K562 (cell line): ENCODE results near the gene SRPRA. TPM values are rescaled to one million over a fixed set of nuclear protein-coding genes. Genes with fewer than 3 reads are reported as not detected.

Experiments used
- CBFB ChIP-seq: sonication (generic); formaldehyde crosslinking; IDR thresholded peaks from 2 replicates; pipeline ENCODE4 v1.4.0; 2020; ENCODE audit warnings: mild to moderate bottlenecking, missing genetic modification reagents
- NEUROD1 ChIP-seq: fragments of 150-350 bp; IDR thresholded peaks from 2 replicates; pipeline ENCODE4 v1.6.1; 2014; ENCODE audit warnings: borderline replicate concordance, low read length, low read depth; ENCODE audit not compliant: partially characterized antibody
- NRF1 ChIP-seq, 2 experiments: fragments of 450-650 bp; IDR thresholded peaks in 1 of 2; conservative IDR thresholded peaks in 1 of 2; 2 replicates each; pipeline ENCODE4 v1.6.1; 2014; ENCODE audit warnings: mild to moderate bottlenecking in 2 of 2
- RFX5 ChIP-seq: IDR thresholded peaks from 2 replicates; pipeline ENCODE4 v1.6.1; 2011; ENCODE audit warnings: low read depth, mild to moderate bottlenecking, improper control_type of control experiment, low read length
- TEAD1 ChIP-seq, 2 experiments: fragments of 450-650 bp in 1 of 2; sonication (generic) in 1 of 2; formaldehyde crosslinking; IDR thresholded peaks; 2 replicates each; pipeline versions ENCODE4 v1.4.0 to v1.8.0; 2020 to 2022; ENCODE audit warnings: mild to moderate bottlenecking in 2 of 2, missing genetic modification reagents in 1 of 2
- polyA plus RNA-seq, 8 experiments: library from polyadenylated mRNA; depleted of rRNA in 4 of 8; stranded (reverse) in 5 of 8; unstranded in 3 of 8; fragments of >200 nt; fragmentation: Nextera tagmentation in 2 of 8; fragmentation: Illumina TruSeq in 1 of 8; extraction: Ambion mirVana in 2 of 8; extraction: Trizol in 1 of 8; gene quantifications; 2 replicates each; pipeline versions ENCODE4 v1.2.1 to v1.2.3, GENCODE V29; 2011 to 2014; ENCODE audit warnings: inconsistent platforms in 1 of 8, missing spikeins in 1 of 8
- total RNA-seq, 7 experiments: library from RNA; depleted of rRNA in 6 of 7; stranded (reverse); fragments of >200 nt in 6 of 7; fragmentation: Illumina TruSeq in 2 of 7; extraction: Trizol in 2 of 7; gene quantifications; 2 replicates each; pipeline versions ENCODE4 v1.2.1 to v1.2.3, GENCODE V29; 2011 to 2021; ENCODE audit warnings: low replicate concordance in 1 of 7
- TF ChIP-seq, protein P1 (sequence below): fragments of 250-450 bp; sonication (Bioruptor Pico); IDR thresholded peaks from 2 replicates; pipeline ENCODE4 v1.9.0; 2021; ENCODE audit warnings: mild to moderate bottlenecking, inconsistent platforms
- TF ChIP-seq, protein P2 (sequence below), 2 experiments: fragments of 450-650 bp in 1 of 2; sonication (generic) in 1 of 2; formaldehyde crosslinking in 1 of 2; IDR thresholded peaks in 1 of 2; conservative IDR thresholded peaks in 1 of 2; 2 replicates each; pipeline versions ENCODE4 v1.6.1 to v1.8.1; 2016 to 2023; ENCODE audit warnings: mild to moderate bottlenecking in 2 of 2, moderate library complexity in 2 of 2, inconsistent platforms in 1 of 2, missing genetic modification reagents in 1 of 2
- TF ChIP-seq, protein P3 (sequence below), 2 experiments: fragments of 450-650 bp in 1 of 2; sonication (generic) in 1 of 2; formaldehyde crosslinking in 1 of 2; IDR thresholded peaks; 2 replicates each; pipeline versions ENCODE4 v1.7.1 to v1.9.0; 2016 to 2022; ENCODE audit warnings: inconsistent platforms in 1 of 2, mild to moderate bottlenecking in 1 of 2, missing genetic modification reagents in 1 of 2
- TF ChIP-seq, protein P4 (sequence below): fragments of 450-650 bp; IDR thresholded peaks from 2 replicates; pipeline ENCODE4 v1.7.1; 2018; ENCODE audit warnings: mild to moderate bottlenecking, low read depth; ENCODE audit not compliant: partially characterized antibody

Gene SRPRA
- total and polyA plus RNA-seq, 9 of the 15 experiments (the other 6 are each of a cell fraction or from before 2014, with no cell fraction given): 33.5 to 124 (median 80.0) TPM

DNA sequence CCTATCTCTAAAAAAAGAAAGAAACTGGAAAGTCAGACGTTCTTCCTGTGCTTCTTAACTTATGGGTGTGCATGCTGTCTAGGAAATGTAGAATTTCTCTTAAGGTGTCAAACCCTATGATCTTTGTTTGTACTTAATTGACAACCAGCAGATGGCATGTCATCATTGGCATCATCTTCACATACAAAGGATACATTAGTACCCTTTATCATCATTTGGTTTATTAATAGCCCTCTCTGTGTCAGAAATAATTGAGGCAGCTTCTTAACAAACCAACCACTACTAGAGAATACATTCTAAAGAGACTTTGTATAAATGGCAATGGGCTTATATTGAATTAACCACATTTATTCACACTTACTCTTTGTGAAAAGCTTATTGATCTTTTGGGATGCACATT lies 13.9 kb downstream of the SRPRA start (continued):
- TF ChIP-seq, protein P1, sequence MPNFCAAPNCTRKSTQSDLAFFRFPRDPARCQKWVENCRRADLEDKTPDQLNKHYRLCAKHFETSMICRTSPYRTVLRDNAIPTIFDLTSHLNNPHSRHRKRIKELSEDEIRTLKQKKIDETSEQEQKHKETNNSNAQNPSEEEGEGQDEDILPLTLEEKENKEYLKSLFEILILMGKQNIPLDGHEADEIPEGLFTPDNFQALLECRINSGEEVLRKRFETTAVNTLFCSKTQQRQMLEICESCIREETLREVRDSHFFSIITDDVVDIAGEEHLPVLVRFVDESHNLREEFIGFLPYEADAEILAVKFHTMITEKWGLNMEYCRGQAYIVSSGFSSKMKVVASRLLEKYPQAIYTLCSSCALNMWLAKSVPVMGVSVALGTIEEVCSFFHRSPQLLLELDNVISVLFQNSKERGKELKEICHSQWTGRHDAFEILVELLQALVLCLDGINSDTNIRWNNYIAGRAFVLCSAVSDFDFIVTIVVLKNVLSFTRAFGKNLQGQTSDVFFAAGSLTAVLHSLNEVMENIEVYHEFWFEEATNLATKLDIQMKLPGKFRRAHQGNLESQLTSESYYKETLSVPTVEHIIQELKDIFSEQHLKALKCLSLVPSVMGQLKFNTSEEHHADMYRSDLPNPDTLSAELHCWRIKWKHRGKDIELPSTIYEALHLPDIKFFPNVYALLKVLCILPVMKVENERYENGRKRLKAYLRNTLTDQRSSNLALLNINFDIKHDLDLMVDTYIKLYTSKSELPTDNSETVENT (CRISPR knock-in tag): no peak
- TF ChIP-seq TEAD1 (CRISPR knock-in tag; IDR thresholded peaks at IDR 0.05) (no peak), NRF1 (conservative IDR thresholded peaks at IDR 0.05 in 1 of 2, IDR thresholded peaks at IDR 0.05 in 1 of 2) (no peak), CBFB (CRISPR knock-in tag) (no peak), NEUROD1 (no peak), RFX5 (no peak)
- TF ChIP-seq, protein P2, sequence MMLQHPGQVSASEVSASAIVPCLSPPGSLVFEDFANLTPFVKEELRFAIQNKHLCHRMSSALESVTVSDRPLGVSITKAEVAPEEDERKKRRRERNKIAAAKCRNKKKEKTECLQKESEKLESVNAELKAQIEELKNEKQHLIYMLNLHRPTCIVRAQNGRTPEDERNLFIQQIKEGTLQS (IDR thresholded peaks at IDR 0.05): no peak
- TF ChIP-seq, protein P2 (CRISPR knock-in tag; conservative IDR thresholded peaks at IDR 0.05): no peak
- TF ChIP-seq, protein P3, sequence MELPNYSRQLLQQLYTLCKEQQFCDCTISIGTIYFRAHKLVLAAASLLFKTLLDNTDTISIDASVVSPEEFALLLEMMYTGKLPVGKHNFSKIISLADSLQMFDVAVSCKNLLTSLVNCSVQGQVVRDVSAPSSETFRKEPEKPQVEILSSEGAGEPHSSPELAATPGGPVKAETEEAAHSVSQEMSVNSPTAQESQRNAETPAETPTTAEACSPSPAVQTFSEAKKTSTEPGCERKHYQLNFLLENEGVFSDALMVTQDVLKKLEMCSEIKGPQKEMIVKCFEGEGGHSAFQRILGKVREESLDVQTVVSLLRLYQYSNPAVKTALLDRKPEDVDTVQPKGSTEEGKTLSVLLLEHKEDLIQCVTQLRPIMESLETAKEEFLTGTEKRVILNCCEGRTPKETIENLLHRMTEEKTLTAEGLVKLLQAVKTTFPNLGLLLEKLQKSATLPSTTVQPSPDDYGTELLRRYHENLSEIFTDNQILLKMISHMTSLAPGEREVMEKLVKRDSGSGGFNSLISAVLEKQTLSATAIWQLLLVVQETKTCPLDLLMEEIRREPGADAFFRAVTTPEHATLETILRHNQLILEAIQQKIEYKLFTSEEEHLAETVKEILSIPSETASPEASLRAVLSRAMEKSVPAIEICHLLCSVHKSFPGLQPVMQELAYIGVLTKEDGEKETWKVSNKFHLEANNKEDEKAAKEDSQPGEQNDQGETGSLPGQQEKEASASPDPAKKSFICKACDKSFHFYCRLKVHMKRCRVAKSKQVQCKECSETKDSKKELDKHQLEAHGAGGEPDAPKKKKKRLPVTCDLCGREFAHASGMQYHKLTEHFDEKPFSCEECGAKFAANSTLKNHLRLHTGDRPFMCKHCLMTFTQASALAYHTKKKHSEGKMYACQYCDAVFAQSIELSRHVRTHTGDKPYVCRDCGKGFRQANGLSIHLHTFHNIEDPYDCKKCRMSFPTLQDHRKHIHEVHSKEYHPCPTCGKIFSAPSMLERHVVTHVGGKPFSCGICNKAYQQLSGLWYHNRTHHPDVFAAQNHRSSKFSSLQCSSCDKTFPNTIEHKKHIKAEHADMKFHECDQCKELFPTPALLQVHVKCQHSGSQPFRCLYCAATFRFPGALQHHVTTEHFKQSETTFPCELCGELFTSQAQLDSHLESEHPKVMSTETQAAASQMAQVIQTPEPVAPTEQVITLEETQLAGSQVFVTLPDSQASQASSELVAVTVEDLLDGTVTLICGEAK (IDR thresholded peaks at IDR 0.05): no peak
- TF ChIP-seq, protein P3 (CRISPR knock-in tag; IDR thresholded peaks at IDR 0.05): no peak
- TF ChIP-seq, protein P4, sequence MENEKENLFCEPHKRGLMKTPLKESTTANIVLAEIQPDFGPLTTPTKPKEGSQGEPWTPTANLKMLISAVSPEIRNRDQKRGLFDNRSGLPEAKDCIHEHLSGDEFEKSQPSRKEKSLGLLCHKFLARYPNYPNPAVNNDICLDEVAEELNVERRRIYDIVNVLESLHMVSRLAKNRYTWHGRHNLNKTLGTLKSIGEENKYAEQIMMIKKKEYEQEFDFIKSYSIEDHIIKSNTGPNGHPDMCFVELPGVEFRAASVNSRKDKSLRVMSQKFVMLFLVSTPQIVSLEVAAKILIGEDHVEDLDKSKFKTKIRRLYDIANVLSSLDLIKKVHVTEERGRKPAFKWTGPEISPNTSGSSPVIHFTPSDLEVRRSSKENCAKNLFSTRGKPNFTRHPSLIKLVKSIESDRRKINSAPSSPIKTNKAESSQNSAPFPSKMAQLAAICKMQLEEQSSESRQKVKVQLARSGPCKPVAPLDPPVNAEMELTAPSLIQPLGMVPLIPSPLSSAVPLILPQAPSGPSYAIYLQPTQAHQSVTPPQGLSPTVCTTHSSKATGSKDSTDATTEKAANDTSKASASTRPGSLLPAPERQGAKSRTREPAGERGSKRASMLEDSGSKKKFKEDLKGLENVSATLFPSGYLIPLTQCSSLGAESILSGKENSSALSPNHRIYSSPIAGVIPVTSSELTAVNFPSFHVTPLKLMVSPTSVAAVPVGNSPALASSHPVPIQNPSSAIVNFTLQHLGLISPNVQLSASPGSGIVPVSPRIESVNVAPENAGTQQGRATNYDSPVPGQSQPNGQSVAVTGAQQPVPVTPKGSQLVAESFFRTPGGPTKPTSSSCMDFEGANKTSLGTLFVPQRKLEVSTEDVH: no peak
